SK-N-SH (cell line): ENCODE measurements around the gene FSHR.

Source experiments
- CHD2 ChIP-seq: fragments of 150-350 bp; IDR thresholded peaks from 2 replicates; pipeline ENCODE4 v1.6.1; 2018; ENCODE audit warnings: low read length; ENCODE audit not compliant: partially characterized antibody
- CTCF ChIP-seq: fragments of 200-600 bp; sonication (generic); IDR thresholded peaks from 2 replicates; pipeline ENCODE4 v1.6.1; 2017; ENCODE audit warnings: antibody characterized with exemption, mild to moderate bottlenecking, moderate library complexity
- EP300 ChIP-seq, 2 experiments: IDR thresholded peaks; 2 replicates each; pipeline versions ENCODE4 v1.4.0 to v1.6.1; 2012; ENCODE audit warnings: borderline replicate concordance in 1 of 2, low read depth in 1 of 2, low read length in 1 of 2
- EZH2phosphoT487 ChIP-seq: fragments of 200-600 bp; sonication (generic); IDR thresholded peaks from 2 replicates; pipeline ENCODE4 v1.6.1; 2017; ENCODE audit warnings: low read depth, mixed run types, mild to moderate bottlenecking, antibody characterized with exemption, moderate library complexity, borderline replicate concordance
- GABPA ChIP-seq: IDR thresholded peaks from 2 replicates; pipeline ENCODE4 v1.4.0; 2012; ENCODE audit warnings: low read depth, mild to moderate bottlenecking
- JUND ChIP-seq: IDR thresholded peaks from 2 replicates; pipeline ENCODE4 v1.4.0; 2012
- NFIC ChIP-seq: IDR thresholded peaks from 2 replicates; pipeline ENCODE4 v1.4.0; 2012; ENCODE audit warnings: borderline replicate concordance
- RFX5 ChIP-seq: IDR thresholded peaks from 2 replicates; pipeline ENCODE4 v1.6.1; 2012; ENCODE audit warnings: mild to moderate bottlenecking, improper control_type of control experiment, low read length
- RXRA ChIP-seq: IDR thresholded peaks from 2 replicates; pipeline ENCODE4 v1.4.0; 2012; ENCODE audit warnings: low read depth, mild to moderate bottlenecking, borderline replicate concordance

- TF ChIP-seq JUND (no peak), RFX5 (no peak), NFIC (no peak), RXRA (no peak), CHD2 (no peak), GABPA (no peak), EZH2phosphoT487 (no peak), EP300 (IDR thresholded peaks at IDR 0.05; ENCODE audit: borderline replicate concordance in 1 of 2, low read depth in 1 of 2, low read length in 1 of 2) (no peak), CTCF (no peak)
Observed at GRCh38 chr2:49129034-49129433, 25.3 kb downstream of the FSHR start.
